Neural progenitor cell (in vitro differentiated cells): ENCODE data around the gene SPNS3. TPM values are rescaled to one million over a fixed set of nuclear protein-coding genes. Genes with fewer than 3 reads are reported as not detected.

Experiments
- DNase-seq: peaks from one replicate; pipeline ENCODE4 v3.0.0-alpha.2; 2016; ENCODE audit warnings: low spot score
- H2AFZ ChIP-seq: fragments of 200-600 bp; sonication (generic); replicated peaks from 2 replicates; pipeline ENCODE4 v1.6.1; 2016; ENCODE audit warnings: antibody characterized with exemption
- H3F3A ChIP-seq: fragments of 200-600 bp; sonication (generic); 2 replicates; pipeline ENCODE4 v1.6.1; 2016; ENCODE audit warnings: antibody characterized with exemption, low read depth
- H3K27ac ChIP-seq: fragments of 200-600 bp; sonication (generic); 2 replicates; pipeline ENCODE4 v1.5.1; 2016; ENCODE audit warnings: mild to moderate bottlenecking
- H3K27me3 ChIP-seq: fragments of 200-600 bp; sonication (generic); 2 replicates; pipeline ENCODE4 v1.6.1; 2016; ENCODE audit warnings: mild to moderate bottlenecking, moderate library complexity
- H3K36me3 ChIP-seq: fragments of 200-600 bp; sonication (generic); 2 replicates; pipeline ENCODE4 v1.5.1; 2016
- H3K4me1 ChIP-seq: fragments of 200-600 bp; sonication (generic); 2 replicates; pipeline ENCODE4 v1.6.1; 2016; ENCODE audit warnings: mixed run types
- H3K4me2 ChIP-seq: fragments of 200-600 bp; sonication (generic); 2 replicates; pipeline ENCODE4 v1.6.1; 2016
- H3K4me3 ChIP-seq: fragments of 200-600 bp; sonication (generic); 2 replicates; pipeline ENCODE4 v1.5.1; 2016
- H3K79me2 ChIP-seq: fragments of 200-600 bp; sonication (generic); 2 replicates; pipeline ENCODE4 v1.6.1; 2016; ENCODE audit warnings: low read depth
- H3K9ac ChIP-seq: fragments of 200-600 bp; sonication (generic); 2 replicates; pipeline ENCODE4 v1.6.1; 2016
- H3K9me3 ChIP-seq: fragments of 200-600 bp; sonication (generic); 2 replicates; pipeline ENCODE4 v1.5.1; 2016; ENCODE audit warnings: low read depth
- H4K20me1 ChIP-seq: fragments of 200-600 bp; sonication (generic); 2 replicates; pipeline ENCODE4 v1.6.1; 2016; ENCODE audit warnings: low read depth
- H3K27ac Mint-ChIP-seq: 3 replicates; pipeline ENCODE4 v1.8.0; 2021; ENCODE audit warnings: mixed read lengths
- H3K27me3 Mint-ChIP-seq: 2 replicates; pipeline ENCODE4 v1.8.0; 2022; ENCODE audit warnings: low read depth, mild to moderate bottlenecking, inconsistent platforms, moderate library complexity, mixed read lengths; ENCODE audit not compliant: insufficient read depth
- H3K36me3 Mint-ChIP-seq: 3 replicates; pipeline ENCODE4 v1.8.0; 2021; ENCODE audit warnings: mixed read lengths
- H3K4me1 Mint-ChIP-seq: 3 replicates; pipeline ENCODE4 v1.8.0; 2021; ENCODE audit warnings: mixed read lengths
- H3K4me3 Mint-ChIP-seq: 3 replicates; pipeline ENCODE4 v1.8.0; 2021; ENCODE audit warnings: mild to moderate bottlenecking, moderate library complexity, mixed read lengths
- H3K9me3 Mint-ChIP-seq: 3 replicates; pipeline ENCODE4 v1.8.0; 2020; ENCODE audit warnings: mixed read lengths
- EZH2 ChIP-seq: fragments of 200-600 bp; sonication (generic); IDR thresholded peaks from 2 replicates; pipeline ENCODE4 v1.6.1; 2017; ENCODE audit warnings: antibody characterized with exemption, mild to moderate bottlenecking, moderate library complexity
- EZH2phosphoT487 ChIP-seq: fragments of 200-600 bp; sonication (generic); IDR thresholded peaks from 2 replicates; pipeline ENCODE4 v1.6.1; 2017; ENCODE audit warnings: antibody characterized with exemption
- total RNA-seq: library from RNA; depleted of rRNA; stranded (reverse); fragments of >200 nt; gene quantifications from 2 replicates; pipeline ENCODE4 v1.2.3, GENCODE V29; 2015; ENCODE audit warnings: low replicate concordance
- TF ChIP-seq, protein P1 (sequence below): fragments of 200-600 bp; sonication (generic); IDR thresholded peaks from 2 replicates; pipeline ENCODE4 v1.5.1; 2017; ENCODE audit warnings: antibody characterized with exemption, mild to moderate bottlenecking

SPNS3 gene
- total RNA-seq, 1 donor from 2014 or later: not detected

GRCh38 chr17:4516735-4517134, 83.0 kb downstream of the SPNS3 start:
- H3K36me3 ChIP-seq: no peaks in the 10 kb centered on the region
- peaks cover 7% of the 10 kb centered on the region for H3K27me3 Mint-ChIP-seq
- no peaks in the 10 kb centered on the region for H3K79me2 ChIP-seq
- TF ChIP-seq EZH2phosphoT487 (no peak), EZH2 (no peak)
- TF ChIP-seq, protein P1, sequence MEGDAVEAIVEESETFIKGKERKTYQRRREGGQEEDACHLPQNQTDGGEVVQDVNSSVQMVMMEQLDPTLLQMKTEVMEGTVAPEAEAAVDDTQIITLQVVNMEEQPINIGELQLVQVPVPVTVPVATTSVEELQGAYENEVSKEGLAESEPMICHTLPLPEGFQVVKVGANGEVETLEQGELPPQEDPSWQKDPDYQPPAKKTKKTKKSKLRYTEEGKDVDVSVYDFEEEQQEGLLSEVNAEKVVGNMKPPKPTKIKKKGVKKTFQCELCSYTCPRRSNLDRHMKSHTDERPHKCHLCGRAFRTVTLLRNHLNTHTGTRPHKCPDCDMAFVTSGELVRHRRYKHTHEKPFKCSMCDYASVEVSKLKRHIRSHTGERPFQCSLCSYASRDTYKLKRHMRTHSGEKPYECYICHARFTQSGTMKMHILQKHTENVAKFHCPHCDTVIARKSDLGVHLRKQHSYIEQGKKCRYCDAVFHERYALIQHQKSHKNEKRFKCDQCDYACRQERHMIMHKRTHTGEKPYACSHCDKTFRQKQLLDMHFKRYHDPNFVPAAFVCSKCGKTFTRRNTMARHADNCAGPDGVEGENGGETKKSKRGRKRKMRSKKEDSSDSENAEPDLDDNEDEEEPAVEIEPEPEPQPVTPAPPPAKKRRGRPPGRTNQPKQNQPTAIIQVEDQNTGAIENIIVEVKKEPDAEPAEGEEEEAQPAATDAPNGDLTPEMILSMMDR: no peak
- no peaks in the 10 kb centered on the region for H3K36me3 Mint-ChIP-seq
- peaks cover 23% of the 10 kb centered on the region for H3K4me1 Mint-ChIP-seq
- no peak overlapping the region for H2AFZ ChIP-seq
- peaks cover 21% of the 10 kb centered on the region for H3K4me1 ChIP-seq
- no peak for DNase-seq
- no peak overlapping the region for H3K4me3 Mint-ChIP-seq
- H3K9ac ChIP-seq: no peak overlapping the region
- H3K9me3 Mint-ChIP-seq: no peaks in the 10 kb centered on the region
- no peaks in the 10 kb centered on the region for H3F3A ChIP-seq
- no peaks in the 10 kb centered on the region for H4K20me1 ChIP-seq
- no peaks in the 10 kb centered on the region for H3K9me3 ChIP-seq
- H3K4me2 ChIP-seq: no peak overlapping the region
- no peaks in the 10 kb centered on the region for H3K27me3 ChIP-seq
- no peak overlapping the region for H3K27ac Mint-ChIP-seq
- no peak overlapping the region for H3K27ac ChIP-seq
- H3K4me3 ChIP-seq: no peak overlapping the region

GRCh38 chr17:4518901-4519300, 85.2 kb downstream of the SPNS3 start:
- no peaks in the 10 kb centered on the region for H3F3A ChIP-seq
- no peak for DNase-seq

GRCh38 chr17:4519361-4519788, 85.6 kb downstream of the SPNS3 start:
- peaks cover 35% of the 10 kb centered on the region for H3K4me1 Mint-ChIP-seq
- H3K4me1 ChIP-seq: peaks cover 30% of the 10 kb centered on the region
- H4K20me1 ChIP-seq: no peaks in the 10 kb centered on the region
- TF ChIP-seq EZH2: no peak
- no peak for TF ChIP-seq EZH2phosphoT487
- TF ChIP-seq, protein P1: no peak
- H3K27me3 ChIP-seq: no peaks in the 10 kb centered on the region
- no peaks in the 10 kb centered on the region for H3K36me3 Mint-ChIP-seq
- no peaks in the 10 kb centered on the region for H3K9me3 ChIP-seq
- H3K36me3 ChIP-seq: no peaks in the 10 kb centered on the region
- no peaks in the 10 kb centered on the region for H3F3A ChIP-seq
- no peak overlapping the region for H3K27ac Mint-ChIP-seq
- H3K79me2 ChIP-seq: no peaks in the 10 kb centered on the region
- DNase-seq: no peak
- no peak overlapping the region for H3K27ac ChIP-seq
- H3K4me3 Mint-ChIP-seq: no peak overlapping the region
- peak overlapping the region; percentile 31 for H3K4me2 ChIP-seq
- no peak overlapping the region for H3K4me3 ChIP-seq
- no peak overlapping the region for H3K9ac ChIP-seq
- peaks cover 6% of the 10 kb centered on the region for H3K27me3 Mint-ChIP-seq
- H2AFZ ChIP-seq: peak overlapping the region; percentile 85
- H3K9me3 Mint-ChIP-seq: no peaks in the 10 kb centered on the region

More at GRCh38 chr17:4518901-4519300, 85.2 kb downstream of the SPNS3 start:
- peak overlapping the region; percentile 31 for H3K4me2 ChIP-seq
- no peaks in the 10 kb centered on the region for H3K9me3 ChIP-seq
- no peak overlapping the region for H3K9ac ChIP-seq
- H3K4me1 ChIP-seq: peaks cover 30% of the 10 kb centered on the region
- Mint-ChIP-seq H3K27me3 (peaks cover 4% of the 10 kb centered on the region), H3K4me1 (peaks cover 35% of the 10 kb centered on the region), H3K9me3 (no peaks in the 10 kb centered on the region), H3K36me3 (no peaks in the 10 kb centered on the region), H3K4me3 (no peak overlapping the region), H3K27ac (no peak overlapping the region)
- H3K36me3 ChIP-seq: no peaks in the 10 kb centered on the region
- no peaks in the 10 kb centered on the region for H3K79me2 ChIP-seq
- H4K20me1 ChIP-seq: no peaks in the 10 kb centered on the region
- no peaks in the 10 kb centered on the region for H3K27me3 ChIP-seq
- peak overlapping the region; percentile 85 for H2AFZ ChIP-seq
- TF ChIP-seq, protein P1: no peak
- TF ChIP-seq EZH2 (no peak), EZH2phosphoT487 (no peak)
- no peak overlapping the region for H3K27ac ChIP-seq
- no peak overlapping the region for H3K4me3 ChIP-seq
